Fibroblast of lung (primary cell): Measurements from ENCODE around the gene USP30. TPM values are rescaled to one million over a fixed set of nuclear protein-coding genes. Genes with fewer than 3 reads are reported as not detected.

Experiments used
- DNase-seq, 2 donors: peaks; one replicate each; pipeline versions ENCODE4 v3.0.0 to v3.0.0-alpha.2; 2010; ENCODE audit warnings: low read depth in 2 of 2
- H2AFZ ChIP-seq: 2 replicates; pipeline ENCODE4 v1.5.1; 2012; ENCODE audit warnings: low read length, control low read depth, inconsistent platforms
- H3K27ac ChIP-seq: 2 replicates; pipeline ENCODE4 v1.5.1; 2011; ENCODE audit warnings: low read length, control low read depth; ENCODE audit not compliant: insufficient read depth
- H3K27me3 ChIP-seq: 2 replicates; pipeline ENCODE4 v1.5.1; 2011; ENCODE audit warnings: mild to moderate bottlenecking, low read length; ENCODE audit not compliant: control insufficient read depth, insufficient read depth
- H3K36me3 ChIP-seq: 2 replicates; pipeline ENCODE4 v1.5.1; 2011; ENCODE audit warnings: low read length; ENCODE audit not compliant: control insufficient read depth, insufficient read depth
- H3K4me1 ChIP-seq: 2 replicates; pipeline ENCODE4 v1.5.1; 2011; ENCODE audit warnings: low read length; ENCODE audit not compliant: control insufficient read depth, insufficient read depth; ENCODE audit errors: extremely low read depth
- H3K4me2 ChIP-seq: 2 replicates; pipeline ENCODE4 v1.5.1; 2011; ENCODE audit warnings: low read length, control low read depth; ENCODE audit not compliant: insufficient read depth; ENCODE audit errors: extremely low read depth
- H3K4me3 ChIP-seq, 4 experiments: fragments of 200-600 bp in 1 of 4; sonication (generic) in 1 of 4; replicated peaks in 1 of 4; 2 replicates each; pipeline ENCODE4 v1.5.1; 2011 to 2016; ENCODE audit warnings: low read length in 4 of 4, low read depth in 3 of 4, mild to moderate bottlenecking in 3 of 4, control low read depth in 2 of 4, inconsistent platforms in 1 of 4, mixed read lengths in 1 of 4; ENCODE audit not compliant: insufficient read depth in 1 of 4; ENCODE audit errors: control extremely low read depth in 1 of 4
- H3K79me2 ChIP-seq: 2 replicates; pipeline ENCODE4 v1.5.1; 2012; ENCODE audit warnings: mild to moderate bottlenecking, low read length, inconsistent platforms; ENCODE audit not compliant: control insufficient read depth, insufficient read depth
- H3K9ac ChIP-seq: 2 replicates; pipeline ENCODE4 v1.5.1; 2011; ENCODE audit warnings: mild to moderate bottlenecking, low read length, control low read depth; ENCODE audit not compliant: insufficient read depth
- H3K9me3 ChIP-seq: 2 replicates; pipeline ENCODE4 v1.5.1; 2012; ENCODE audit warnings: low read depth, low read length; ENCODE audit not compliant: control insufficient read depth, insufficient read depth
- H4K20me1 ChIP-seq: 2 replicates; pipeline ENCODE4 v1.5.1; 2011; ENCODE audit warnings: low read length; ENCODE audit not compliant: control insufficient read depth, insufficient read depth; ENCODE audit errors: extremely low read depth
- CTCF ChIP-seq, 2 donors: IDR thresholded peaks in 1 of 2; conservative IDR thresholded peaks in 1 of 2; 1 replicate in 1 of 2; 2 replicates in 1 of 2; pipeline ENCODE4 v1.5.1; 2011 to 2012; ENCODE audit warnings: low read length in 2 of 2, control low read depth in 1 of 2, inconsistent platforms in 1 of 2, low read depth in 1 of 2, mild to moderate bottlenecking in 1 of 2
- EZH2 ChIP-seq: IDR thresholded peaks from 2 replicates; pipeline ENCODE4 v1.5.1; 2012; ENCODE audit warnings: low read length, control low read depth, mild to moderate bottlenecking; ENCODE audit errors: missing control alignments
- polyA plus RNA-seq, 2 donors: library from polyadenylated mRNA; depleted of rRNA in 1 of 2; stranded (reverse) in 1 of 2; unstranded in 1 of 2; fragments of >200 nt; gene quantifications; 2 replicates each; pipeline ENCODE4 v1.2.1, GENCODE V29; 2011 to 2012; ENCODE audit warnings: missing spikeins in 1 of 2
- total RNA-seq: library from RNA; depleted of rRNA; stranded (reverse); fragments of >200 nt; gene quantifications from 2 replicates; pipeline ENCODE4 v1.2.1, GENCODE V29; 2014

USP30 gene
- total and polyA plus RNA-seq, 2 donors (not counting 1 experiment from before 2014, with no cell fraction given), result 9.9 to 13.9 TPM

GRCh38 chr12:109082751-109083150, 30.4 kb downstream of the USP30 start:
- Histone ChIP-seq H3K4me2 (no peak overlapping the region), H3K27me3 (no peaks in the 10 kb centered on the region), H3K9ac (no peak overlapping the region), H4K20me1 (no peaks in the 10 kb centered on the region), H3K9me3 (no peaks in the 10 kb centered on the region), H3K36me3 (peaks cover 4% of the 10 kb centered on the region), H2AFZ (no peak overlapping the region), H3K27ac (no peak overlapping the region), H3K4me3 (no peak overlapping the region), H3K4me1 (no peaks in the 10 kb centered on the region), H3K79me2 (no peaks in the 10 kb centered on the region)
- no peak for DNase-seq
- TF ChIP-seq EZH2 (no peak), CTCF (conservative IDR thresholded peaks at IDR 0.05 in 1 of 2, IDR thresholded peaks at IDR 0.05 in 1 of 2; ENCODE audit: low read depth in 1 of 2, low read length in 2 of 2) (no peak)

DNA sequence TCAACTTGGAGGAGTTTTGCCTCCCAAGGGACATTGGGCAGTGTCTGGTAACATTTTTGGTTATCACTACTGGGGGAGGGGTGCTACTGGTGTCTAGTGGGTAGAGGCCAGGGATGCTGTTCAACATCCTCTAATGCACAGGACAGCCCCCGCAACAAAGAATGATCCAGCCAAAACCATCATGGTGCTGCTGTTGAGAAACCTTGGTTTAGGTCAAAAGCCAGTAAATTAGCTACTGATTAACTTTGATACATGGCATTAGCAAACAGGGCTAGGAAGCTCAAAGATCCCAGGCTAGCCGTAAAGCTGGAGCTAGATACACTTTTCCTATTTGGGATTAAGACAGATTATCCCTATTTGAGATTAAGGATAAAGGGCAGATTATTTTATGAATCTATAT, 32.0 kb downstream of the USP30 start:
- Histone ChIP-seq H3K9me3 (no peaks in the 10 kb centered on the region), H3K4me2 (no peak overlapping the region), H3K4me1 (peaks cover 2% of the 10 kb centered on the region), H3K79me2 (no peaks in the 10 kb centered on the region), H3K9ac (no peak overlapping the region), H3K27ac (no peak overlapping the region), H3K27me3 (no peaks in the 10 kb centered on the region), H3K36me3 (peaks cover 7% of the 10 kb centered on the region), H3K4me3 (no peak overlapping the region), H2AFZ (no peak overlapping the region), H4K20me1 (no peaks in the 10 kb centered on the region)
- no peak for DNase-seq
- TF ChIP-seq CTCF (conservative IDR thresholded peaks at IDR 0.05 in 1 of 2, IDR thresholded peaks at IDR 0.05 in 1 of 2; ENCODE audit: low read depth in 1 of 2, low read length in 2 of 2) (no peak), EZH2 (no peak)

DNA sequence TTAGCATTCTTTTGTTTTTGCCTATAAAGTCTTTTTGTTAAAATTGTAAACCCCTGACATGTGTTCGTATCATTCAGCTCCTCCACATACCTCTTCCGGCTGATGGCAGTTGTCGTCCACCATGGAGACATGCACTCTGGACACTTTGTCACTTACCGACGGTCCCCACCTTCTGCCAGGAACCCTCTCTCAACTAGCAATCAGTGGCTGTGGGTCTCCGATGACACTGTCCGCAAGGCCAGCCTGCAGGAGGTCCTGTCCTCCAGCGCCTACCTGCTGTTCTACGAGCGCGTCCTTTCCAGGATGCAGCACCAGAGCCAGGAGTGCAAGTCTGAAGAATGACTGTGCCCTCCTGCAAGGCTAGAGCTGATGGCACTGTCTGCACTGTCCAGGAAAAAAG, 33.2 kb downstream of the USP30 start:
- Histone ChIP-seq H3K9me3 (no peaks in the 10 kb centered on the region), H3K4me2 (no peak overlapping the region), H3K4me1 (peaks cover 2% of the 10 kb centered on the region), H3K36me3 (peaks cover 7% of the 10 kb centered on the region), H4K20me1 (no peaks in the 10 kb centered on the region), H3K4me3 (no peak overlapping the region), H3K27me3 (no peaks in the 10 kb centered on the region), H3K79me2 (no peaks in the 10 kb centered on the region), H2AFZ (no peak overlapping the region), H3K9ac (no peak overlapping the region), H3K27ac (no peak overlapping the region)
- DNase-seq, result no peak
- TF ChIP-seq CTCF (conservative IDR thresholded peaks at IDR 0.05 in 1 of 2, IDR thresholded peaks at IDR 0.05 in 1 of 2; ENCODE audit: low read depth in 1 of 2, low read length in 2 of 2), result no peak
- TF ChIP-seq EZH2, result no peak
